ENCODE data around the gene BBLN.

Gene BBLN

GRCh38 chr9:128136816-128137793 is 23.0 kb upstream of the BBLN start:
- no peak overlapping the region for H3K9ac ChIP-seq (ENCODE audit: low read depth, low read length)
- peaks cover 3% of the 10 kb centered on the region; the same call in 1 of the 2 replicates for H3K27me3 ChIP-seq (ENCODE audit: insufficient read depth, low read length)
- no peak overlapping the region for H3K4me3 ChIP-seq (ENCODE audit: low read length)
- WGBS: 92% methylated on average over 18 of the region's 18 CpGs
- H3K36me3 ChIP-seq (ENCODE audit: insufficient read depth, low read length): no peaks in the 10 kb centered on the region
- no peak overlapping the region for H3K27ac ChIP-seq (ENCODE audit: low read depth, low read length)
- H3K9me3 ChIP-seq (ENCODE audit: insufficient read depth, low read depth, low read length): no peaks in the 10 kb centered on the region
- H3K4me1 ChIP-seq (ENCODE audit: insufficient read depth, low read length): no peaks in the 10 kb centered on the region

DNA sequence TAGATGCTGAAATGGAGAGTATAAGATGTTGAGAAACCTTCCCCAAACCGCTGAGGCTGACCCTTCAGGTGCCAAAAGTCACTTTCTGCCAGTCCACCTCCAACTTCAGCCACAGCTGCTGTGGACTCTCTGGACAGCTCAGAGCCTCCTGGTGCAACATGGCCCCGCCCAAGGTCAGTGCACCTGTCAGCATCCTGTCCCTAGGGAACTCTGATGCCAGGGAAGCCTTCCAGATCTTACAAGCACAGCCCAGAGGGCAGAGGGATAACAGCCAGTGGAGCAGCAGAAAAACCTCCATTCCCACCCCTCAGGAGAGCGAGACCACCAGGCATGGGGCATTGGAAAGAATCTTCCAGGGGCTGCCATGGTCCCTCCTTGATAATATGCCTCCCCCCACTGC is 22.1 kb upstream of the BBLN start:
- Histone ChIP-seq H3K36me3 (ENCODE audit: insufficient read depth, low read length) (no peaks in the 10 kb centered on the region), H3K4me1 (ENCODE audit: insufficient read depth, low read length) (no peaks in the 10 kb centered on the region), H3K9ac (ENCODE audit: low read depth, low read length) (no peak overlapping the region), H3K4me3 (ENCODE audit: low read length) (no peak overlapping the region), H3K27ac (ENCODE audit: low read depth, low read length) (no peak overlapping the region), H3K9me3 (ENCODE audit: insufficient read depth, low read depth, low read length) (no peaks in the 10 kb centered on the region), H3K27me3 (ENCODE audit: insufficient read depth, low read length) (peaks cover 3% of the 10 kb centered on the region; the same call in 1 of the 2 replicates)
- 97% methylated on average over 3 of the region's 3 CpGs for WGBS

- Histone ChIP-seq H3K9me3 (ENCODE audit: insufficient read depth, low read depth, low read length) (no peaks in the 10 kb centered on the region), H3K27ac (ENCODE audit: low read depth, low read length) (no peak overlapping the region), H3K36me3 (ENCODE audit: insufficient read depth, low read length) (no peaks in the 10 kb centered on the region), H3K4me3 (ENCODE audit: low read length) (no peak overlapping the region), H3K27me3 (ENCODE audit: insufficient read depth, low read length) (no peaks in the 10 kb centered on the region), H3K4me1 (ENCODE audit: insufficient read depth, low read length) (no peaks in the 10 kb centered on the region), H3K9ac (ENCODE audit: low read depth, low read length) (no peak overlapping the region)
- 90% methylated on average over 8 of the region's 16 CpGs for WGBS
These were observed 20.4 kb upstream of the BBLN start for GRCh38 chr9:128139621-128140020.

DNA sequence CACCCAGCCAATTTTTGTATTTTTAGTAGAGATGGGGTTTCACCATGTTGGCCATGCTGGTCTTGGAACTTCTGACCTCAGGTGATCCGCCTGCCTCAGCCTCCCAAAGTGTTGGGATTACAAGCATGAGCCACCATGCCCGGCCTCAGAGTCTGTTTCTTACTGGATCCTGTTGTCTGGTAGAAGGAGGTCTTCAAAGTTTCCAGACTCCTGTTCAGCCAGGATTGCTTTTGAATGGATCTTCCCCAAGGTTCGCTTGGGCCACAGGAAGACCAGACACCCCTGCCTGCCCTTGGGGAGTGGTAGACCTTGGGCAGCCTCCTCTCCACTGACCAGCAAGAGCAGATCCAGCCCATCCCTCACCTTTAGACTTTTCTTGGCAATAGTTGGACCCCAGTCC is 18.5 kb upstream of the BBLN start:
- Histone ChIP-seq H3K4me1 (ENCODE audit: insufficient read depth, low read length) (no peaks in the 10 kb centered on the region), H3K4me3 (ENCODE audit: low read length) (no peak overlapping the region), H3K9me3 (ENCODE audit: insufficient read depth, low read depth, low read length) (no peaks in the 10 kb centered on the region), H3K36me3 (ENCODE audit: insufficient read depth, low read length) (no peaks in the 10 kb centered on the region), H3K27me3 (ENCODE audit: insufficient read depth, low read length) (no peaks in the 10 kb centered on the region), H3K27ac (ENCODE audit: low read depth, low read length) (no peak overlapping the region), H3K9ac (ENCODE audit: low read depth, low read length) (no peak overlapping the region)
- 94% methylated on average over 3 of the region's 3 CpGs for WGBS

GRCh38 chr9:128142061-128142460 is 18.0 kb upstream of the BBLN start:
- 76% methylated on average over 4 of the region's 4 CpGs for WGBS
- Histone ChIP-seq H3K9ac (ENCODE audit: low read depth, low read length) (no peak overlapping the region), H3K4me1 (ENCODE audit: insufficient read depth, low read length) (no peaks in the 10 kb centered on the region), H3K27ac (ENCODE audit: low read depth, low read length) (no peak overlapping the region), H3K9me3 (ENCODE audit: insufficient read depth, low read depth, low read length) (no peaks in the 10 kb centered on the region), H3K36me3 (ENCODE audit: insufficient read depth, low read length) (no peaks in the 10 kb centered on the region), H3K4me3 (ENCODE audit: low read length) (no peak overlapping the region), H3K27me3 (ENCODE audit: insufficient read depth, low read length) (no peaks in the 10 kb centered on the region)

GRCh38 chr9:128142596-128142995 is 17.5 kb upstream of the BBLN start:
- H3K4me1 ChIP-seq (ENCODE audit: insufficient read depth, low read length): no peaks in the 10 kb centered on the region
- no peaks in the 10 kb centered on the region for H3K27me3 ChIP-seq (ENCODE audit: insufficient read depth, low read length)
- H3K9me3 ChIP-seq (ENCODE audit: insufficient read depth, low read depth, low read length): no peaks in the 10 kb centered on the region
- H3K36me3 ChIP-seq (ENCODE audit: insufficient read depth, low read length): no peaks in the 10 kb centered on the region
- 69% methylated on average over 2 of the region's 2 CpGs for WGBS
- H3K27ac ChIP-seq (ENCODE audit: low read depth, low read length): no peak overlapping the region
- no peak overlapping the region for H3K4me3 ChIP-seq (ENCODE audit: low read length)
- H3K9ac ChIP-seq (ENCODE audit: low read depth, low read length): no peak overlapping the region

GRCh38 chr9:128143525-128144238 is 16.4 kb upstream of the BBLN start:
- WGBS: 91% methylated on average over 8 of the region's 8 CpGs
- H3K27ac ChIP-seq (ENCODE audit: low read depth, low read length): no peak overlapping the region
- no peak overlapping the region for H3K9ac ChIP-seq (ENCODE audit: low read depth, low read length)

DNA sequence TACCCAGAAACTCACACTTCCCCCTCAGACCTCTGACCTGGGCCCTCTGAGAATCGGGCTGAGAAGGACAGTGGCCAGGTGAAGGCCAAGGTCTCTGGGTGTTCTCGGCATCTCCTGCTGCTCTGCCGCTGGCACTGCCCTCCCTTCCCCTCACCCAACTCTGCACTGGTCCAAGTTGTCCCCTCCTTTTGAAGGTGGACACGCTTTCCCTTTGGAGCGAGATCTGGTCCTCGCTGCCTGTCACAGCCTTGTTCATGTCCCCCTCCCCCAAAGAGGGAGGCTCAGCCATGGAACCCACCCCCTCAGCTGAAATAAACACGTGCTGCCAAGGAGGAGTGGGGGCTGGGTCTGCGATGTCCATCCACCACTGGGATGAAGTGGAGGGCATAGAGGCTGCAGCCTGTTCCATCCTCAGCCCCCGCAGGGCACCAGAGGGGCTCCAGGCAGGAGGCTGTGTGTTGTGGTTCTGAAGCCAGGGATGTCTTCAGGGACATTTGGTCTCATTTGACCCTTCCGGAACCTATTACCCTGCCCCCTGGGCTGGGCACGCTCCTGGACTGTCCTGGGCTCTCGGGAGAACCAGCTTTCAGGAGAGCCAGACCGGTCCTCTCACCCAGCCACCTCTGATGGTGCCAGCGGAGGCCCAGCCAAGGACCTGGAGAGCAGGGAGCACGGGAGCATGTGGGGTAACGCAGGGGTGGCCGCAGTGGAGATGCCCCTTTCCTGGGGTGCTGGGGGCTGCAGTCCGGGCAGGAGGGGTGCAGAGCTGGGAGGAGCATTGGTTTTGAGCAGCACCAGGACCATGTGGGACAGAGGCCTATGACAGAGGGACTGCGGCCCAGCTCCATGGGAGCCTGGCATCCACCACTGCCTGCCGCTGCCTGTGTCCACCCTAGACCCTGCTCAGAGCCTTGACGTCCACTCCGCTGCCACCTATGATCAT is 15.6 kb upstream of the BBLN start:
- H3K9ac ChIP-seq (ENCODE audit: low read depth, low read length): no peak overlapping the region
- 92% methylated on average over 22 of the region's 22 CpGs for WGBS
- H3K4me1 ChIP-seq (ENCODE audit: insufficient read depth, low read length): no peaks in the 10 kb centered on the region

More at GRCh38 chr9:128143525-128144238, 16.4 kb upstream of the BBLN start:
- no peaks in the 10 kb centered on the region for H3K4me1 ChIP-seq (ENCODE audit: insufficient read depth, low read length)
- no peak overlapping the region for H3K4me3 ChIP-seq (ENCODE audit: low read length)
- H3K27me3 ChIP-seq (ENCODE audit: insufficient read depth, low read length): no peaks in the 10 kb centered on the region
- H3K36me3 ChIP-seq (ENCODE audit: insufficient read depth, low read length): no peaks in the 10 kb centered on the region
- H3K9me3 ChIP-seq (ENCODE audit: insufficient read depth, low read depth, low read length): no peaks in the 10 kb centered on the region

DNA sequence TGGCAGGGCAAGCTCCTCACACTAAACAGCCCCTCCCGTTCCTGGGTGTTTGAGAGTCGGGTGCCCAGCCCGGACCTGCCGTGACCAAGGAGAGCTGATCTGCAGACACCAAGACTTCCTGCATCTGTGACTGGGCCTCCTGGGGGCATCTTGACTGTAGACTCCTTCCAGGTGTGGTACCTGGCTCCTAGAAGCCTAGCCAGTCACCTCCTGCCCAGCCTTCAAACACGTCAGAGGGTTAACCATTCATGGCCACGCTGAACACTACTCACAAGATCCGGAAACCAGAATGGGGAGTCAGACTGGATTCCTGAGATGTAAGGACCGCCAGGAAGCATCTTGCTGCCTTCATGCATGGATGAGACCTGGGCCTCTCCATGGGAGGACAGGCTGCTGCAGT is 14.5 kb upstream of the BBLN start:
- no peak overlapping the region for H3K4me3 ChIP-seq (ENCODE audit: low read length)
- no peaks in the 10 kb centered on the region for H3K9me3 ChIP-seq (ENCODE audit: insufficient read depth, low read depth, low read length)
- peaks cover 3% of the 10 kb centered on the region; the same call in 1 of the 2 replicates for H3K4me1 ChIP-seq (ENCODE audit: insufficient read depth, low read length)
- 80% methylated on average over 8 of the region's 8 CpGs for WGBS
- H3K9ac ChIP-seq (ENCODE audit: low read depth, low read length): no peak overlapping the region
- no peaks in the 10 kb centered on the region for H3K27me3 ChIP-seq (ENCODE audit: insufficient read depth, low read length)
- H3K36me3 ChIP-seq (ENCODE audit: insufficient read depth, low read length): no peaks in the 10 kb centered on the region
- H3K27ac ChIP-seq (ENCODE audit: low read depth, low read length): no peak overlapping the region

More for the DNA sequence above, 15.6 kb upstream of the BBLN start:
- no peak overlapping the region for H3K27ac ChIP-seq (ENCODE audit: low read depth, low read length)
- H3K27me3 ChIP-seq (ENCODE audit: insufficient read depth, low read length): no peaks in the 10 kb centered on the region
- no peaks in the 10 kb centered on the region for H3K36me3 ChIP-seq (ENCODE audit: insufficient read depth, low read length)
- H3K4me3 ChIP-seq (ENCODE audit: low read length): no peak overlapping the region
- no peaks in the 10 kb centered on the region for H3K9me3 ChIP-seq (ENCODE audit: insufficient read depth, low read depth, low read length)

- H3K9me3 ChIP-seq (ENCODE audit: insufficient read depth, low read depth, low read length): no peaks in the 10 kb centered on the region
- no peaks in the 10 kb centered on the region for H3K27me3 ChIP-seq (ENCODE audit: insufficient read depth, low read length)
- no peak overlapping the region for H3K4me3 ChIP-seq (ENCODE audit: low read length)
- peaks cover 3% of the 10 kb centered on the region; the same call in 1 of the 2 replicates for H3K4me1 ChIP-seq (ENCODE audit: insufficient read depth, low read length)
- H3K9ac ChIP-seq (ENCODE audit: low read depth, low read length): no peak overlapping the region
- no peak overlapping the region for H3K27ac ChIP-seq (ENCODE audit: low read depth, low read length)
- 82% methylated on average over 13 of the region's 13 CpGs for WGBS
- no peaks in the 10 kb centered on the region for H3K36me3 ChIP-seq (ENCODE audit: insufficient read depth, low read length)
These were observed 14.1 kb upstream of the BBLN start for GRCh38 chr9:128145951-128146351.
